Upper lobe of right lung (tissue), 1 donor: Measurements from ENCODE around the gene SCN10A. TPM values are rescaled to one million over a fixed set of nuclear protein-coding genes. Genes with fewer than 3 reads are reported as not detected.

ENCODE experiments used
- ATAC-seq: fragments of 200-7000 bp; cut with Tn5 transposase; one replicate; pipeline ENCODE4 v1.9.1; 2020; ENCODE audit warnings: mild to moderate bottlenecking, moderate library complexity
- DNase-seq: peaks from one replicate; pipeline ENCODE4 v3.0.0-alpha.2; 2020
- H3K27ac ChIP-seq: fragments of 200-600 bp; one replicate; pipeline ENCODE4 v1.8.0; 2022
- H3K27me3 ChIP-seq: fragments of 200-600 bp; one replicate; pipeline ENCODE4 v1.8.0; 2022; ENCODE audit warnings: mild to moderate bottlenecking
- H3K36me3 ChIP-seq: fragments of 200-600 bp; one replicate; pipeline ENCODE4 v1.8.0; 2022
- H3K4me1 ChIP-seq: fragments of 200-600 bp; one replicate; pipeline ENCODE4 v1.8.0; 2022
- H3K4me3 ChIP-seq: fragments of 200-600 bp; one replicate; pipeline ENCODE4 v1.8.0; 2022; ENCODE audit warnings: mild to moderate bottlenecking
- H3K9me3 ChIP-seq: fragments of 200-600 bp; one replicate; pipeline ENCODE4 v1.8.0; 2022
- CTCF ChIP-seq: fragments of 200-600 bp; IDR thresholded peaks from one replicate; pipeline ENCODE4 v1.8.0; 2022; ENCODE audit warnings: antibody characterized with exemption
- intact Hi-C: fragments of 100-400 bp; cut with DNase I; formaldehyde crosslinking; loops from one replicate; pipeline ENCODE4 v1.11.0; 2022
- total RNA-seq: library from RNA; stranded (reverse); fragmentation: NEBNext Ultra II Directional; extraction: Animal tissue kit (Norgen Biotek cat#: 25700); gene quantifications from one replicate; pipeline ENCODE4 v1.2.1, GENCODE V29; 2021
- donor health status: DM: no; HTN: yes; CAD: no; lungs with severe emphysema.

SCN10A gene
- total RNA-seq, 1 donor from 2014 or later: not detected

GRCh38 chr3:38648024-38648658 is 167.9 kb downstream of the SCN10A start:
- no peak overlapping the region for H3K27ac ChIP-seq
- intact Hi-C loops: loop anchor here (10.0 kb wide), 1 partner anchor 113 kb away; no protein-coding TSS in a partner anchor
- no peak for ATAC-seq

GRCh38 chr3:38647217-38647970 is 168.6 kb downstream of the SCN10A start:
- intact Hi-C loops: loop anchor here (10.0 kb wide), 1 partner anchor 113 kb away; no protein-coding TSS in a partner anchor
- no peak for TF ChIP-seq CTCF
- Histone ChIP-seq H3K36me3 (no peaks in the 10 kb centered on the region), H3K4me3 (no peak overlapping the region), H3K27ac (no peak overlapping the region), H3K9me3 (no peaks in the 10 kb centered on the region), H3K4me1 (peaks cover 7% of the 10 kb centered on the region), H3K27me3 (peaks cover 50% of the 10 kb centered on the region)
- DNase-seq (no peak), ATAC-seq (no peak)

More at GRCh38 chr3:38648024-38648658, 167.9 kb downstream of the SCN10A start:
- Histone ChIP-seq H3K9me3 (no peaks in the 10 kb centered on the region), H3K4me1 (peaks cover 7% of the 10 kb centered on the region), H3K36me3 (no peaks in the 10 kb centered on the region), H3K4me3 (no peak overlapping the region), H3K27me3 (peaks cover 54% of the 10 kb centered on the region)
- no peak for TF ChIP-seq CTCF
- DNase-seq: no peak

Other genes with a start within 250 kb of the SCN10A start
- gene SCN5A, start 166.5 kb downstream of the SCN10A start, total RNA-seq: 0.58 TPM
- gene SCN11A, start 235.7 kb upstream of the SCN10A start, total RNA-seq: 0.14 TPM
- gene WDR48, start 235.8 kb upstream of the SCN10A start, total RNA-seq: 36.7 TPM